Glutamatergic neuron (in vitro differentiated cells): ENCODE data around the gene PLK5. TPM values are rescaled to one million over a fixed set of nuclear protein-coding genes. Genes with fewer than 3 reads are reported as not detected.
A peak's percentile ranks its signal among the peaks of the same experiment; 100 is the strongest.
"Not testable (repeated sequence)": the region's sequence is repeated elsewhere in the genome, so short reads cannot be mapped to it uniquely, and the experiment has no call there.

Source experiments
- DNase-seq: peaks from one replicate; pipeline ENCODE4 v3.0.0; 2022
- H3K27ac Mint-ChIP-seq: one replicate; pipeline ENCODE4 v1.8.0; 2020; ENCODE audit warnings: mild to moderate bottlenecking, mixed read lengths, inconsistent platforms; ENCODE audit not compliant: unreplicated experiment
- H3K27me3 Mint-ChIP-seq: one replicate; pipeline ENCODE4 v1.8.0; 2020; ENCODE audit warnings: mild to moderate bottlenecking, moderate library complexity, mixed read lengths, inconsistent platforms; ENCODE audit not compliant: unreplicated experiment
- H3K36me3 Mint-ChIP-seq: one replicate; pipeline ENCODE4 v1.8.0; 2020; ENCODE audit warnings: mild to moderate bottlenecking, mixed read lengths, inconsistent platforms; ENCODE audit not compliant: unreplicated experiment
- H3K4me1 Mint-ChIP-seq: one replicate; pipeline ENCODE4 v1.8.0; 2020; ENCODE audit warnings: mild to moderate bottlenecking, low read depth, mixed read lengths, inconsistent platforms; ENCODE audit not compliant: unreplicated experiment
- H3K4me3 Mint-ChIP-seq: one replicate; pipeline ENCODE4 v1.8.0; 2020; ENCODE audit warnings: mild to moderate bottlenecking, mixed read lengths, inconsistent platforms; ENCODE audit not compliant: unreplicated experiment
- H3K9me3 Mint-ChIP-seq: one replicate; pipeline ENCODE4 v1.8.0; 2020; ENCODE audit warnings: mild to moderate bottlenecking, moderate library complexity, mixed read lengths, inconsistent platforms; ENCODE audit not compliant: unreplicated experiment
- CTCF ChIP-seq: fragments of 200-600 bp; sonication (generic); IDR thresholded peaks from one replicate; pipeline ENCODE4 v1.5.0; 2021; ENCODE audit not compliant: partially characterized antibody, unreplicated experiment
- long read RNA-seq: library from polyadenylated mRNA; unstranded; transcript quantifications from one replicate; pipeline ENCODE4 v2.0.0, GENCODE V29; 2020; ENCODE audit not compliant: unreplicated experiment
- total RNA-seq: library from RNA; stranded (reverse); fragmentation: NEBNext Ultra II Directional; extraction: Animal tissue kit (Norgen Biotek cat#: 25700); gene quantifications from one replicate; pipeline ENCODE4 v1.2.1, GENCODE V29; 2021; ENCODE audit not compliant: unreplicated experiment

The PLK5 gene, protein sequence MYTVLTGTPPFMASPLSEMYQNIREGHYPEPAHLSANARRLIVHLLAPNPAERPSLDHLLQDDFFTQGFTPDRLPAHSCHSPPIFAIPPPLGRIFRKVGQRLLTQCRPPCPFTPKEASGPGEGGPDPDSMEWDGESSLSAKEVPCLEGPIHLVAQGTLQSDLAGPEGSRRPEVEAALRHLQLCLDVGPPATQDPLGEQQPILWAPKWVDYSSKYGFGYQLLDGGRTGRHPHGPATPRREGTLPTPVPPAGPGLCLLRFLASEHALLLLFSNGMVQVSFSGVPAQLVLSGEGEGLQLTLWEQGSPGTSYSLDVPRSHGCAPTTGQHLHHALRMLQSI
- total RNA-seq = 0.69 TPM
- long read RNA-seq = 0 reads

DNA sequence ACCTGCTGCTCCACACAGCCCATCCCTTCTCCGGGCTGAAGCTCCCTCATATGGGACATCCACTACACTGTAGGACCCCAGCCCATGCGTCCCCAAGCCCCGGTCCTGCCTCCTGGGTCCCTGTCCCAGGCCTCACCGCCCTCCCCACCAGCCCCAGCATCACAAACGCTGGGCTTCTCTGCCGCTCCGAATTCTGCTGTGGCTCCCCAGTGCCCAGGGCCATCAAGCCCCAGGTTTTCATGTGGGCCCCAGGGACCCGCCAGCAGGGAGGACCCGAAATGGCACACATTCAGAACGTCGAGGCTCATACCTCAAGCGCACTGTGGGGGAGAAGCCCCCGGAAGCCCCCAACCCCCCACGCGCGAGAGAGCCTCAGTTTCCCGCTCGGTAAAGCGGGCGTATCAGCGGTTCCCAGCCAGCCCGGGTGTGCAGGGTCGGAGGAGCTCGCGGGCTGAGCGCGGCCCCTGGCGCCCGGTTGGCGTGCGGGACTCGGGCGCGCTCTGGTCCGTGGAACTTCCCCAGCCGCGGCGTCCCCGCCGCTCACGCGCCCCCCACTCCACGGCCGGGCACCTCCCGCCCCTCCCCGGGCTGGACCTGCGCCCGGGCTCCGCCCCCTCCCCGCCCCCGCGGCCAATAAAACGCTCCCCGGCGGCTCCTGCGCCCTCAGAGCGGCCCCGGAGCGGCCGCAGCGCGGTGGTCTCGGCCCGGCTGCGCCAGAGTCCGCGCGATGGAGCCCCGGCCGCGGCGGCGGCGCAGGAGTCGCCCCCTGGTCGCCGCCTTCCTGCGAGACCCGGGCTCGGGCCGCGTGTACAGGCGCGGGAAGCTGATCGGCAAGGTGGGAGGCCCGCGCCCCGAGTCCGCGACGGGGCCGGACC is at the start of gene PLK5:
Gene PLK5, plus strand, starts transcription at position 666 of the 875 bp plus-strand sequence. CDS start 2,920 bp downstream, outside the sequence.
- Mint-ChIP-seq H3K27me3 (peaks cover 21% of the 10 kb centered on the region), H3K4me3 (peak within 1 kb of the TSS; percentile 92), H3K36me3 (peaks cover 7% of the 10 kb centered on the region), H3K27ac (peak within 1 kb of the TSS; percentile 41), H3K9me3 (peaks cover 12% of the 10 kb centered on the region), H3K4me1 (peaks cover 3% of the 10 kb centered on the region)
- DNase-seq = peak; percentile 56
- TF ChIP-seq CTCF = no peak

DNA sequence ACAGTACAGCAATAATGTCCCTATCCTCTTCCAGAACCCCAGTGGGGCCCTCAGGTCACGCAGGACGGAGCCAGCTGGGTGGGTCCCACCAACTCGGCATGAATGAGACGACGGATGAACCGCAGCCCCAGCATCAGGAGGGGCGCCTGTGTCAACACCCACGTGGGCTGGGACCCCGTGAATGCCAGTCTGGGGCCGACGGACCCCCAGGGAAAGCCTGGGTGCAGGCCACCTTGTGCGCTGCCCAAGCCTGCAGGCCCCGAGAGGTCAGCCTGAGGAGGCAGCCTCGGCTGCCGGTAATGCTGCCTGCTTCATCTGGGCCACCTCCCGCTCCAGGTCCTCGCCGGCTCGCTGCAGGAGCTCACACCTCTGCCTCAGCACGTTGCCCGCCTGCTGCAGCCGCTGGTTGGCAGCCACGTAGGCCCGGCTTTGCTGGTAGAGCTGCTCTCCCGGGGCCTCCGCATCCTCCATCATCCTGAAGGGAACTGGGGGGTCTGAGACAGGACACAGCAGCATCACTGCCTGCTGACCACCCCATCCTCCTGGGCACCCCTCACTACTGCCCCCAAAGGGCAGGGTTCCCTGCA is 49.0 kb upstream of the PLK5 start:
- no peak for DNase-seq

GRCh38 chr19:1475751-1476437 is 48.0 kb upstream of the PLK5 start:
- peaks cover 36% of the 10 kb centered on the region for H3K27me3 Mint-ChIP-seq
- no peaks in the 10 kb centered on the region for H3K36me3 Mint-ChIP-seq
- H3K27ac Mint-ChIP-seq = no peak overlapping the region
- H3K4me3 Mint-ChIP-seq = no peak overlapping the region
- no peak for DNase-seq
- TF ChIP-seq CTCF = no peak
- H3K4me1 Mint-ChIP-seq = peaks cover 9% of the 10 kb centered on the region
- peaks cover 35% of the 10 kb centered on the region for H3K9me3 Mint-ChIP-seq

More for the DNA sequence above, 49.0 kb upstream of the PLK5 start:
- H3K27ac Mint-ChIP-seq = no peak overlapping the region
- peaks cover 38% of the 10 kb centered on the region for H3K27me3 Mint-ChIP-seq
- peaks cover 31% of the 10 kb centered on the region for H3K9me3 Mint-ChIP-seq
- no peaks in the 10 kb centered on the region for H3K36me3 Mint-ChIP-seq
- no peak overlapping the region for H3K4me3 Mint-ChIP-seq
- TF ChIP-seq CTCF = no peak
- peaks cover 9% of the 10 kb centered on the region for H3K4me1 Mint-ChIP-seq

GRCh38 chr19:1477056-1477455 is 46.8 kb upstream of the PLK5 start:
- H3K36me3 Mint-ChIP-seq, H3K4me1 Mint-ChIP-seq, H3K4me3 Mint-ChIP-seq, DNase-seq, H3K27ac Mint-ChIP-seq: not testable (repeated sequence)
- Mint-ChIP-seq H3K9me3 (peaks cover 29% of the 10 kb centered on the region), H3K27me3 (peaks cover 29% of the 10 kb centered on the region)
